Psoas muscle (tissue), 8 donors: ENCODE results near the gene VSX1. TPM values are rescaled to one million over a fixed set of nuclear protein-coding genes. Genes with fewer than 3 reads are reported as not detected.

Experiments used
- ATAC-seq, 4 donors: fragments of 200-7000 bp; cut with Tn5 transposase; one replicate each; pipeline ENCODE4 v1.9.1; 2020; ENCODE audit warnings: moderate library complexity in 3 of 4, mild to moderate bottlenecking in 2 of 4
- DNase-seq, 2 donors: peaks; one replicate each; pipeline ENCODE4 v3.0.0-alpha.2; 2020
- H3K27ac ChIP-seq: fragments of 200-600 bp; one replicate; pipeline ENCODE4 v1.8.0; 2022
- H3K27me3 ChIP-seq, 3 donors: fragments of 200-600 bp in 1 of 3; one replicate each; pipeline versions ENCODE4 v1.6.1 to v1.8.0; 2013 to 2022; ENCODE audit warnings: low read length in 2 of 3, mild to moderate bottlenecking in 2 of 3, moderate library complexity in 1 of 3; ENCODE audit not compliant: insufficient read depth in 3 of 3
- H3K36me3 ChIP-seq, 2 donors: fragments of 200-600 bp in 1 of 2; one replicate each; pipeline versions ENCODE4 v1.6.1 to v1.8.0; 2013 to 2022; ENCODE audit warnings: low read depth in 1 of 2, mild to moderate bottlenecking in 1 of 2, moderate library complexity in 1 of 2; ENCODE audit not compliant: insufficient read depth in 1 of 2
- H3K4me1 ChIP-seq: fragments of 200-600 bp; one replicate; pipeline ENCODE4 v1.8.0; 2022
- H3K4me3 ChIP-seq: fragments of 200-600 bp; one replicate; pipeline ENCODE4 v1.8.0; 2022; ENCODE audit warnings: mild to moderate bottlenecking
- H3K9me3 ChIP-seq: fragments of 200-600 bp; one replicate; pipeline ENCODE4 v1.8.0; 2022
- CTCF ChIP-seq: fragments of 200-600 bp; IDR thresholded peaks from one replicate; pipeline ENCODE4 v1.8.0; 2022; ENCODE audit warnings: antibody characterized with exemption
- WGBS, 3 donors: extraction: QIAGEN DNeasy Blood & Tissue Kit; methylation state at CpG; one replicate each; pipeline versions ENCODE4 v1.1.6 to v1.1.7; 2013; 5-methylcytosine and 5-hydroxymethylcytosine counted together
- intact Hi-C, 2 donors: fragments of 100-400 bp; cut with DNase I; formaldehyde crosslinking; loops; one replicate each; pipeline versions ENCODE4 v1.11.0 to v1.14.2; 2022
- polyA plus RNA-seq, 3 donors: library from polyadenylated mRNA; stranded (reverse); fragments of 200-250 nt; gene quantifications; one replicate each; pipeline ENCODE4 v1.2.3, GENCODE V29; 2013
- total RNA-seq, 4 donors: library from RNA; stranded (reverse); fragmentation: NEBNext Ultra II Directional in 2 of 4; extraction: Animal tissue kit (Norgen Biotek cat#: 25700) in 2 of 4; gene quantifications; one replicate each; pipeline versions ENCODE4 v1.2.1 to v1.2.4, GENCODE V29; 2021 to 2023
- donor health status: healthy with polysubstance abuse.
- donor health status: DM: no; HTN: no; CAD: no; lungs with moderate emphysema.
- donor health status: Bipolar disorder and iron deficiency.
- donor health status: healthy.
- donor health status: DM: yes; HTN: yes; CAD: no.
- donor health status: DM: no; HTN: no; CAD: no.
- donor health status: DM: no; HTN: no; CAD: no.
- donor health status: DM: yes; HTN: yes; CAD: no.

Gene VSX1
- total and polyA plus RNA-seq, 7 donors = 0.04 to 0.52 (median 0.24) TPM; not detected in 1

GRCh38 chr20:25050501-25051350, 31.2 kb downstream of the VSX1 start:
- no peaks in the 10 kb centered on the region for H3K27me3 ChIP-seq
- peak in 1 of 2 donors; percentile 47 for DNase-seq
- H3K36me3 ChIP-seq = peaks cover 0 to 15% of the 10 kb centered on the region in 2 donors
- peaks cover 94% of the 10 kb centered on the region for H3K4me1 ChIP-seq
- H3K27ac ChIP-seq = peak overlapping the region; percentile 83
- TF ChIP-seq CTCF = no peak
- H3K9me3 ChIP-seq = no peaks in the 10 kb centered on the region
- intact Hi-C loops = no loop called here
- no peak for ATAC-seq
- 70 to 78% (median 76%) methylated on average over 17 of the region's 17 CpGs for WGBS, 3 donors
- no peak overlapping the region for H3K4me3 ChIP-seq

DNA sequence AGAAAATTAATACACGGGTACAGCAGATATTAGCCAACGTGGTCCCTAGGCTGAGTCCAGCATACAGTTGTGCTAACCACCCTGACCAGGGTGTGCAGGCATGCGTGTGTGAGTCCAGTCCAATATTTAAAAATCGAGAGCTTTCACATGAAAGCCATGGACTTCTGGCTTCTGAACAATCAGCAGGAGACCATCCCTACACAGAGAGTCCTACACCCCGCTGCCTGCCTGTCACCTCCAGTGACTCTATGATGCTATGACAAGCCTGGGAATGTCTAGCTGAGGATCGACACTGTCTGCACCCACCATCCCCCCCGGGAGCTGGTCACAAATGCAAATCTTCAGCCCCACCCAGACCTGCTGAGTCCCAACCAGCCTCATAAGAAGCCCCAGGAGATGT, 31.9 kb downstream of the VSX1 start:
- Histone ChIP-seq H3K36me3 (peaks cover 0 to 15% of the 10 kb centered on the region in 2 donors), H3K27ac (peak overlapping the region; percentile 50), H3K27me3 (no peaks in the 10 kb centered on the region), H3K4me1 (peaks cover 94% of the 10 kb centered on the region), H3K9me3 (no peaks in the 10 kb centered on the region), H3K4me3 (no peak overlapping the region)
- TF ChIP-seq CTCF = no peak
- DNase-seq (no peak), ATAC-seq (peak in 1 of 4 donors; percentile 29)
- intact Hi-C loops = no loop called here
- 34 to 52% (median 36%) methylated on average over 7 of the region's 7 CpGs for WGBS, 3 donors

- no peak for TF ChIP-seq CTCF
- 56 to 61% (median 56%) methylated on average over 16 of the region's 16 CpGs for WGBS, 3 donors
- intact Hi-C loops = no loop called here
- Histone ChIP-seq H3K27ac (peak overlapping the region; percentile 50), H3K36me3 (peaks cover 0 to 15% of the 10 kb centered on the region in 2 donors), H3K9me3 (no peaks in the 10 kb centered on the region), H3K27me3 (no peaks in the 10 kb centered on the region), H3K4me3 (no peak overlapping the region), H3K4me1 (peaks cover 94% of the 10 kb centered on the region)
- ATAC-seq = no peak
- DNase-seq = peak in 1 of 2 donors; percentile 51
Measured at GRCh38 chr20:25049261-25050060, 32.5 kb downstream of the VSX1 start.

DNA sequence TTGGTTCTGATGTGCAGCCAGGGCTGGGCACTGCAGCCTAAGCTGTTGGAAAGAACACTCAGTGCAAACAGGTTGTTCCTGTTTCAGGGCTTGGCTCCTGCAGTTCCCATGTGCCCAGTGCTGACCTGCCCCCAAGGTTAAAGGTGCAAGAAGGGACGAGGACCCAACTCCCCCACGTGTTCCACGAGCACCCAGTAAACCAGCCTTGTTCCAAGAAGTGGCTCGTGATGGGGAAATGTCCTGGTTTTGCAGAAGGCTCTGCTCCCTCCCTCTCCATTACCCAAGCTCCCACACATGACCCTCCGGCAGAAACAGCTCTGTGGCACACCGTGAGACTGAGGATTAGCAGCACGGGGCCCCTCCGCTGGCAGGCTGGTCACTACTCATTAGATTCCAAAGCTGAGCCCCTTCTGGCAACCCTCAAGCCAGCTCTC, 33.4 kb downstream of the VSX1 start:
- 23 to 36% (median 25%) methylated on average over 8 of the region's 8 CpGs for WGBS, 3 donors
- no peaks in the 10 kb centered on the region for H3K27me3 ChIP-seq
- peaks cover 0 to 15% of the 10 kb centered on the region in 2 donors for H3K36me3 ChIP-seq
- no peaks in the 10 kb centered on the region for H3K9me3 ChIP-seq
- intact Hi-C loops = no loop called here
- TF ChIP-seq CTCF = no peak
- no peak overlapping the region for H3K4me3 ChIP-seq
- peak in 1 of 2 donors; percentile 64 for DNase-seq
- H3K27ac ChIP-seq = no peak overlapping the region
- ATAC-seq = peak in 2 of 4 donors; percentile 24 to 30
- H3K4me1 ChIP-seq = peaks cover 94% of the 10 kb centered on the region
